Sigmoid colon (tissue), 7 donors: Measurements from ENCODE around the gene MBOAT7. TPM values are rescaled to one million over a fixed set of nuclear protein-coding genes. Genes with fewer than 3 reads are reported as not detected.
"Not testable (repeated sequence)": the region's sequence is repeated elsewhere in the genome, so short reads cannot be mapped to it uniquely, and the experiment has no call there.

Experiments
- DNase-seq: peaks from one replicate; pipeline ENCODE4 v3.0.0-alpha.2; 2019
- H3K27ac ChIP-seq, 4 donors: fragments of 200-600 bp; sonication (generic); one replicate each; pipeline ENCODE4 v1.5.1; 2016 to 2019; ENCODE audit warnings: mild to moderate bottlenecking in 1 of 4
- H3K27me3 ChIP-seq, 3 donors: fragments of 200-600 bp; sonication (generic); one replicate each; pipeline ENCODE4 v1.5.1; 2019; ENCODE audit warnings: mild to moderate bottlenecking in 1 of 3
- H3K36me3 ChIP-seq, 4 donors: fragments of 200-600 bp; sonication (generic); one replicate each; pipeline ENCODE4 v1.5.1; 2016 to 2019
- H3K4me1 ChIP-seq, 4 donors: fragments of 200-600 bp; sonication (generic); one replicate each; pipeline ENCODE4 v1.5.1; 2017 to 2019
- H3K4me3 ChIP-seq, 4 donors: fragments of 200-600 bp; sonication (generic); one replicate each; pipeline ENCODE4 v1.5.1; 2017 to 2019; ENCODE audit warnings: mild to moderate bottlenecking in 2 of 4, moderate library complexity in 1 of 4
- H3K9me3 ChIP-seq, 4 donors: fragments of 200-600 bp in 3 of 4; sonication (generic) in 3 of 4; one replicate each; pipeline versions ENCODE4 v1.5.1 to v1.6.1; 2013 to 2019
- CTCF ChIP-seq, 4 experiments: fragments of 450-650 bp in 3 of 4; fragments of 200-600 bp in 1 of 4; IDR thresholded peaks; one replicate each; pipeline ENCODE4 v1.5.1; 2016 to 2019; ENCODE audit warnings: antibody characterized with exemption in 4 of 4, mild to moderate bottlenecking in 3 of 4, moderate library complexity in 2 of 4
- EP300 ChIP-seq, 4 donors: sonication (generic); formaldehyde crosslinking; IDR thresholded peaks; one replicate each; pipeline ENCODE4 v1.6.1; 2017; ENCODE audit warnings: antibody characterized with exemption in 4 of 4
- POLR2A ChIP-seq, 2 donors: fragments of 450-650 bp; IDR thresholded peaks; one replicate each; pipeline ENCODE4 v1.6.1; 2016; ENCODE audit warnings: antibody characterized with exemption in 2 of 2, mild to moderate bottlenecking in 2 of 2, moderate library complexity in 2 of 2
- POLR2AphosphoS5 ChIP-seq, 4 donors: sonication (generic); formaldehyde crosslinking; IDR thresholded peaks; one replicate each; pipeline ENCODE4 v1.6.1; 2017; ENCODE audit warnings: antibody characterized with exemption in 4 of 4
- WGBS, 2 donors: extraction: QIAGEN DNeasy Blood & Tissue Kit; methylation state at CpG; one replicate each; pipeline ENCODE4 v1.1.7; 2013; 5-methylcytosine and 5-hydroxymethylcytosine counted together
- intact Hi-C: fragments of 100-400 bp; cut with DNase I; formaldehyde crosslinking; loops from one replicate; pipeline ENCODE4 v1.15.1; 2023
- polyA plus RNA-seq, 3 donors: library from polyadenylated mRNA; stranded (reverse); fragments of 200-250 nt; gene quantifications; one replicate each; pipeline ENCODE4 v1.2.3, GENCODE V29; 2013
- total RNA-seq, 4 donors: library from RNA; depleted of rRNA; stranded (reverse); fragments of >200 nt; gene quantifications; one replicate each; pipeline ENCODE4 v1.1.0, GENCODE V29; 2016
- donor health status: healthy with polysubstance abuse.
- donor health status: Bipolar disorder and iron deficiency.
- donor health status: healthy.

Gene MBOAT7
- total and polyA plus RNA-seq, 7 donors: 15.0 to 79.7 (median 29.3) TPM

GRCh38 chr19:54201172-54201701, 11.9 kb upstream of the MBOAT7 start:
- Histone ChIP-seq H3K36me3 (peaks cover 14 to 48% (median 26%) of the 10 kb centered on the region in 4 donors), H3K9me3 (no peaks in the 10 kb centered on the region), H3K27ac (peak overlapping the region; percentile 90 to 96 (median 92)), H3K4me1 (peaks cover 0 to 57% (median 54%) of the 10 kb centered on the region in 4 donors), H3K4me3 (peak overlapping the region; percentile 60 to 64 (median 63)), H3K27me3 (no peaks in the 10 kb centered on the region)
- WGBS, 2 donors: 1 to 4% methylated on average over 28 of the region's 28 CpGs
- TF ChIP-seq POLR2A (IDR thresholded peaks at IDR 0.05) (no peak), POLR2AphosphoS5 (IDR thresholded peaks at IDR 0.05) (no peak), EP300 (IDR thresholded peaks at IDR 0.05) (no peak), CTCF (IDR thresholded peaks at IDR 0.05) (no peak)
- intact Hi-C loops: loop anchor here (5.0 to 10.0 kb wide), 2 partner anchors 39 to 264 kb away; partner anchors contain the start of gene LENG9
- DNase-seq: no peak

GRCh38 chr19:54199401-54199800, 10.0 kb upstream of the MBOAT7 start:
- Histone ChIP-seq H3K27me3 (no peaks in the 10 kb centered on the region), H3K4me3 (no peak overlapping the region), H3K9me3 (no peaks in the 10 kb centered on the region), H3K27ac (peak overlapping the region in 1 of 4 donors; percentile 90), H3K4me1 (peaks cover 0 to 39% (median 38%) of the 10 kb centered on the region in 4 donors), H3K36me3 (peaks cover 8 to 30% (median 18%) of the 10 kb centered on the region in 4 donors)
- no peak for DNase-seq
- intact Hi-C loops: loop anchor here (10.0 kb wide), 1 partner anchor 915 kb away; the partner anchor contains the start of gene PPP1R12C
- WGBS, 2 donors: 96 to 97% methylated on average over 16 of the region's 16 CpGs
- no peak for TF ChIP-seq POLR2AphosphoS5 (IDR thresholded peaks at IDR 0.05)
- no peak for TF ChIP-seq EP300 (IDR thresholded peaks at IDR 0.05)
- TF ChIP-seq CTCF (IDR thresholded peaks at IDR 0.05): no peak
- TF ChIP-seq POLR2A (IDR thresholded peaks at IDR 0.05): no peak

GRCh38 chr19:54197121-54197520, 7.7 kb upstream of the MBOAT7 start:
- H3K4me1 ChIP-seq: peaks cover 0 to 21% (median 20%) of the 10 kb centered on the region in 4 donors
- intact Hi-C loops: loop anchor here (10.0 kb wide), 1 partner anchor 918 kb away; the partner anchor contains the start of gene PPP1R12C
- peaks cover 0 to 23% (median 4%) of the 10 kb centered on the region in 4 donors for H3K36me3 ChIP-seq
- DNase-seq: no peak
- no peaks in the 10 kb centered on the region for H3K27me3 ChIP-seq
- H3K4me3 ChIP-seq: no peak overlapping the region
- H3K9me3 ChIP-seq: no peaks in the 10 kb centered on the region
- H3K27ac ChIP-seq: no peak overlapping the region
- 79 to 87% methylated on average over 3 of the region's 3 CpGs for WGBS, 2 donors
- no peak for TF ChIP-seq EP300 (IDR thresholded peaks at IDR 0.05)

- no peak overlapping the region for H3K4me3 ChIP-seq
- WGBS, 2 donors: 97% methylated on average over 7 of the region's 7 CpGs
Observed at GRCh38 chr19:54196536-54196935, 7.2 kb upstream of the MBOAT7 start.

GRCh38 chr19:54194463-54194862, 5.1 kb upstream of the MBOAT7 start:
- not testable (repeated sequence) for H3K27me3 ChIP-seq, H3K9me3 ChIP-seq, DNase-seq, H3K4me3 ChIP-seq, H3K27ac ChIP-seq
- Histone ChIP-seq H3K4me1 (peaks cover 0 to 15% (median 14%) of the 10 kb centered on the region in 4 donors), H3K36me3 (peaks cover 0 to 16% (median 4%) of the 10 kb centered on the region in 4 donors)
- intact Hi-C loops: loop anchor here (10.0 kb wide), 1 partner anchor 920 kb away; the partner anchor contains the start of gene PPP1R12C
- WGBS, 2 donors: 89 to 94% methylated on average over 12 of the region's 12 CpGs

More at GRCh38 chr19:54196536-54196935, 7.2 kb upstream of the MBOAT7 start:
- H3K9me3 ChIP-seq: no peaks in the 10 kb centered on the region
- no peak for TF ChIP-seq POLR2A (IDR thresholded peaks at IDR 0.05)
- no peak for TF ChIP-seq POLR2AphosphoS5 (IDR thresholded peaks at IDR 0.05)
- no peak for TF ChIP-seq EP300 (IDR thresholded peaks at IDR 0.05)
- TF ChIP-seq CTCF (IDR thresholded peaks at IDR 0.05): no peak
- DNase-seq: no peak
- H3K27ac ChIP-seq: no peak overlapping the region
- H3K27me3 ChIP-seq: no peaks in the 10 kb centered on the region
- intact Hi-C loops: loop anchor here (10.0 kb wide), 1 partner anchor 918 kb away; the partner anchor contains the start of gene PPP1R12C
- H3K36me3 ChIP-seq: peaks cover 0 to 17% (median 4%) of the 10 kb centered on the region in 4 donors
- H3K4me1 ChIP-seq: peaks cover 0 to 21% (median 20%) of the 10 kb centered on the region in 4 donors
